ENCODE measurements around the gene SLC37A2.

The SLC37A2 gene

DNA sequence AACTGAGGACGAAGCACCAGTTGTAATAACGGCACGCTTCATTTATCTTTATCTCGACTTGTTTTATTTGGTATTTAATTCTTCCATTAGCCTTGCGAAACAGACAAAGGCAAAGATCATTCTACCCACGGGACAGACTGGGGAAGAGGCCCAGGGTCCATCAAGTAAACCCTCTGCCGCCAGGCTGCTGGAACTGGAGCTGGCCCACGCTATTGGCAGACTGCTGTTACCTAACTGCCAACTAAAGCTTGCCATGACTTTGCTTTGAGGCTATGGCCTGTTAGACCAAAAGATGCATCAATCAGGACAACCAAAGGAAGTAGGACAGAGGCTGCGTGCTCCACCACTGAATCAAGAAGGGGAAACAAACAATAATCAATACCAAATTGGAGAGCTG, 49.1 kb downstream of the SLC37A2 start:
- no peak for DNase-seq

DNA sequence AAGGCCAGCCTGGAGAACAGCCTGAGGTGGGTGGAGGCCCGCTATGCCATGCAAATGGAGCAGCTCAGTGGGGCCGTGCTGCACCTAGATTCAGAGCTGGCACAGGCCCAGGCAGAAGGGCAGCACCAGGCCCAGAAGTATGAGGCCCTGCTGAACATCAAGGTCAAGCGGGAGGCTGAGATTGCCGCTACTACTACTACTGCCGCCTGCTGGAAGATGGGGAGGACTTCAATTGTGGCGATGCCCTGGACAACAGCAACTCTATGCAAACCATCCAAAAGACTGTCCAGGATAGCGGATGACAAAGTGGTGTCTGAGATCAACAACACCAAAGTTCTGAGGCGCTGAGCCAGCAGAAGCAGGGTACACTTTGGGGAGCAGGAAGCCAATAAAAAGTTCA, 51.4 kb downstream of the SLC37A2 start:
- no peak for DNase-seq

DNA sequence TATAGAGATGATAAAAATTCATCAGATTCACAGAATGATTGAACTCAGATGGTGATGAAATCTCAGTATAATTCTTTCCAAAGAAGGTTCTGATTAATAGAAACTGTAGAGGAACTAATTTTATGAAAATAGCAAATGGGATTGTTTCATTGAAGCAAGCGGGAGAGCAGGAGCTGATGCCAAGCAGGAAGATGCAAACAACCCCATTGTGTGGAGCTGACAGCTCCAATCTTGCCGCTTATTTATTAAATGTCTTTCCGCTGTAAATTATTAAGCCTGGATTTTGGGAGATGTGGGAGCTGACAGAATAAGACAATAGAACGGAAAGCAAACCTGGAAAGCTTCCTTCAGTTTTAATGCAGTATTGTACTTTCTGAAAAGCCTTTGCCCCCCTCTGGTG, 54.3 kb downstream of the SLC37A2 start:
- no peak for DNase-seq

- no peak for DNase-seq
Observed at GRCh38 chr11:125123194-125123946, 60.3 kb downstream of the SLC37A2 start.

- DNase-seq = no peak
Observed at GRCh38 chr11:125123947-125124617, 61.0 kb downstream of the SLC37A2 start.

GRCh38 chr11:125124618-125124992, 61.5 kb downstream of the SLC37A2 start:
- DNase-seq = no peak

DNA sequence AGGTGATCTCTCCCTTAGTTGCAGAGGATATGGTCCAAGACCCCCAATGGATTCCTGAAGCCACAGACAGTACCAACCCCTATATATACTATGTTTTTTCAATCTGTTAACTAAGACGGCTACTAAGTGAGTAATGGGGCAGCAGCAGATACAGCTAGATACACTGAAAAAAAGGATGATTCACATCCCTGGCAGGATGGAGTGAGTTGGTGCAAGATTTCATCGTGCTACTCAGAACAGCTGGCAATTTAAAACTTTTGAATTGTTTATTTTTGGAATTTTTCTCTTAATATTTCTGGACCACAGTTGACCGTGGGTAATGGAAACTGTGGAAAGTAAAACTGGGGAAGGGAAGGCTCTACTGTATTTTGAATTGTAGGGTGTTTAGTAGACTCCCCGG, 65.3 kb downstream of the SLC37A2 start:
- no peak for DNase-seq

GRCh38 chr11:125129316-125129993, 66.3 kb downstream of the SLC37A2 start:
- DNase-seq = no peak

DNA sequence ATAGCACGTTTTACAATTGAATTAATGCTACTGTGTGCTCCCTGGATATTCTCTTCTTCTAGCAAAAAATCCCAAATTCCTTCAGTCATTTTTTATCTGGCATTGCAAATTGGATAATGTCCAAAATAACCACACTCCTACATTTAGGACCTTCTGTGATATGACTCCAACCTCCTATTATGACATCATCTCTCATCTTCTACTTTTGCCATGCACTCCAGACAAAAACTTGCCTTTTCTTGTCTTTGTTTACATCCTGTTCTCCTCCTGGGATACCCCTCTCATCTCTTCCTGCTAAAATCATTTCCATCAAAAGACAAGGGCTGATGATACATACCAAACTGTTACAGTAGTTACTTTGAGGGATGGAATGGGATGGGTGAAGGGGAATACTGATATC, 69.0 kb downstream of the SLC37A2 start:
- no peak for DNase-seq

DNA sequence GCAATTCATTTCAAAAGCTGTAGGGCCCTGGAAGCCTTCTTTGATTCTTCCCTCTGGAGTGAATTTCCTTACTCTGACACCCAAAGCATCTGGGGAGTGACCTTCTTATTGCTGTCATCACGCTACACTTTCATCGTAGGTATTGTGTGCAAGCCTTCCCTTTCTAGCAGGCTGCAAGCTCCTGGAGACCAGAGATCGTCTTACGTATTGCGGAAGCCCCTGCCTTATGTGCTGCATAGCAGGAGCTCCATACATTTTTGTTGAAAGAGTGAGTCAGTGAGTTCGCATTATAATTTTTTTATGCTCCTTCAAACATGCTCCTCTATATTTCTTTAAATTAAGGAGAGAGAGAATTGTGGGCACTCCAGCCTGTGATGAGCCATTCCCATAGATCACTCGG, 69.5 kb downstream of the SLC37A2 start:
- DNase-seq = no peak

GRCh38 chr11:125136001-125136400, 72.9 kb downstream of the SLC37A2 start:
- DNase-seq = no peak

GRCh38 chr11:125138966-125139365, 75.9 kb downstream of the SLC37A2 start:
- no peak for DNase-seq

- no peak for DNase-seq
Observed at GRCh38 chr11:125139778-125140177, 76.7 kb downstream of the SLC37A2 start.

All from NCI-H1694 (cell line).